SW 1271 (cell line): Measurements from ENCODE around the gene UBE2I.
"Not testable (repeated sequence)": the region's sequence is repeated elsewhere in the genome, so short reads cannot be mapped to it uniquely, and the experiment has no call there.

ENCODE experiments used
- DNase-seq, 2 experiments: peaks; one replicate each; lab custom pipeline; 2025; lab: John Stamatoyannopoulos, UW

UBE2I gene

DNA sequence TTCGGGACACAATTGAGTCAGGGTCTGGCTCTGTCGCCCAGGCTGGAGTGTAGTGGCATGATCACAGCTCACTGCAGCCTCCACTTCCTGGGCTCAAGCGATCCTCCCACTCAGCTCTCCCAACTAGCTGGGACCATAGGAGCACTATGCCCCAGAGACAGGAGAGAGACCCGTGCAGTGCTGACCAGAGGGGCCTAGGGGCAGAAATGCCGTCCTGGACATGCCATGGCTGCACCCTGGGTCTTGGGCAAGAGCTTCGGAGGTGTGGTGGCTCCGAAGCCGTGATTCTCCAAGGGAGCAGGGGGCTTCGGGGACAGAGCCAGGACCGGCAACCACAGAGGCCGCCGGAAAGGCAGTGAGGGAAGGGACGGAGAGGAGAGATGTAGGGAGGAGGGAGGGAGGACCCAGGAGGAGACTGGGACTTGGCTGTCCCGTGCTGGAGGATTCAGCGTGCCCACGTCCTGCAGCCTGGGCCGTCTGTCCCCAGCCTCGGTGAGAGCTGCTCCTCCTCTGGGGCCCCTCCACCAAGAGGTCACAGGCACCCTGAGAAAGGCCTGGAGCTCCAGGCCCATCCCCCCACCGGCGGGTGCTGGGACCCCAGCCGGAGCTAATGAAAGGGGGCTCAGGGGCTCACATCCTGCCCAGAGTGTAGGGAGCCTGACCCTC lies 31.7 kb upstream of the UBE2I start:
- DNase-seq, result no peak

- no peak for DNase-seq
Observed at GRCh38 chr16:1278477-1278876, 31.0 kb upstream of the UBE2I start.

GRCh38 chr16:1279081-1279944 lies 30.1 kb upstream of the UBE2I start:
- DNase-seq, result no peak

GRCh38 chr16:1279945-1280589 lies 29.4 kb upstream of the UBE2I start:
- no peak for DNase-seq

DNA sequence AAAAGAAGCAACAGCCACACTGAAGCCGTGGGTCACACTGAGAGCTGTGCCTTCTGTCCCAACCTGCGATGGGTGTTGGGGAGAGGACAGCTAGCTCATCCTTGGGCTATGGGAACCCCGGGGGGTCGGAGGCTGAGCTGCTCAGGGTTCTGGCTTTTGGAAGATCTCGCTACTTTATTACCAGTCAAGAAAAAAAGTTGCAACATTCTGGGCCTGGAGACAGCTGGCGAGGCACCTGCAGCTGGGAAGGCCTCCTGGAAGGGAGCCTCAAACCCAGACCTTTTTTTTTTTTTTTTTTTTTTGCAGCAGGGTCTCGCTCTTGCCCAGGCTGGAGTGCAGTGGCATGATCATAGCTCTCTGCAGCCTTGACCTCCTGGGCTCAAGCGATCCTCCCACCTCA lies 28.7 kb upstream of the UBE2I start:
- no peak for DNase-seq

GRCh38 chr16:1281517-1281916 lies 27.9 kb upstream of the UBE2I start:
- DNase-seq, result no peak

GRCh38 chr16:1282324-1282973 lies 27.0 kb upstream of the UBE2I start:
- DNase-seq, result no peak

DNA sequence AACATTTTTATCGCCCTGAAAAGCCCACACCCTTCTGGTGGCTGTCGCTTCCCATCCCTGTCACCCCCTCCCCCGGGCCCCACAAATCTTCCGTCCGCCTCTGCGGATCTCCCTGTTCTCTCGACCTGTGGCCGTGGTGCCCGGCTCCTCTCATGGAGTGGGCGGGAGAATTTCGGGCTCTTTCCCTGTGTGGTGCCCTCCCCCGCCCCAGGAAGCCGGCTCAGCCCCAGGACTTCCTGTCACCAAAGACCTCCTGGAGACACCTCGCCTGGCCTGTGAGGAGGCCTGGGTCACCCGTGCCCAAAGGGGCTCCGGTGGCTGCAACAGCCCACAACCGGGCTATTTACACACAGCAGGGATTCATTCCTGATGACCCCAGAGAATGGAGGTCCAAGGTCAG lies 26.1 kb upstream of the UBE2I start:
- DNase-seq, result no peak

- no peak for DNase-seq
Observed at GRCh38 chr16:1283996-1284616, 25.3 kb upstream of the UBE2I start.

DNA sequence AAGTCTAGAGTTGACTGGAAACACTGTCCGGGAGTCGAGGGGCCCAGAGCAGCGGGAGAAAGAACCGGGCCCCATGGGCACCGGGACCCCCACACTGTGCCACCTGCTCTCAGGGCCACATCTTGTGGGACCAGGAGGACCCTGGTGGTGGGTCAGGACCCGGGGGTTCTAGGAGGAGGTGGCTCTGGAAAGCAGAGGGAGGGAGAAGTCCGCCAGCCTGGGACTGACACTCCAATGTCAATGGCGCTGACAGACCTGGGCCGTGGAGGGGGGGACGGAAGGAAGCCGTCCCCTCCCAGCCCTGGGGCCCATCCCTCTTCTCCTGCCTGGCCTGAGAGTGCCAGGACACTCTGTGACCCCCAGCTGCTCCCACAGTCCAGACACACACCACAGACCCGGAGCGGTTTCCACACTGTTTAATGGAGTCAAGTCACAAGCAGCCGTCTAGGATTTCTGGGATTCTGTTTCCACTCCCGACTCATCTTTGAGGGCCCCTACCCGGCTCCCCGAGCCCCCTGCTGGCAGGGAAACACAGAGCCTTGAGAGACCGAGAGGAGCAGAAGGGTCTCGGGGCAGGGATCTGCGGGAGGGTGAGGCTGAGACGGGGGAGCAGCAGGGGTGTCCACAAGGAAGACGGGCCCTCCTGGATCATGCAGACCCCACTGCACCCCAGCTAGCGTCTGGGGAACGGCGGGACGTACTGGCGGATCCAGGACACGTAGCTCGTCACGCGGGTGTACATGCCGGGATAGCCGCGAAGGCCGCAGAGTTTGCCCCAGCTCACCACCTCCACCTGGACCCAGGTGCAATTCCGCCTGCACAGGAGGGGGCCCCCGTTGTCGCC lies 23.5 kb upstream of the UBE2I start:
- no peak for DNase-seq

DNA sequence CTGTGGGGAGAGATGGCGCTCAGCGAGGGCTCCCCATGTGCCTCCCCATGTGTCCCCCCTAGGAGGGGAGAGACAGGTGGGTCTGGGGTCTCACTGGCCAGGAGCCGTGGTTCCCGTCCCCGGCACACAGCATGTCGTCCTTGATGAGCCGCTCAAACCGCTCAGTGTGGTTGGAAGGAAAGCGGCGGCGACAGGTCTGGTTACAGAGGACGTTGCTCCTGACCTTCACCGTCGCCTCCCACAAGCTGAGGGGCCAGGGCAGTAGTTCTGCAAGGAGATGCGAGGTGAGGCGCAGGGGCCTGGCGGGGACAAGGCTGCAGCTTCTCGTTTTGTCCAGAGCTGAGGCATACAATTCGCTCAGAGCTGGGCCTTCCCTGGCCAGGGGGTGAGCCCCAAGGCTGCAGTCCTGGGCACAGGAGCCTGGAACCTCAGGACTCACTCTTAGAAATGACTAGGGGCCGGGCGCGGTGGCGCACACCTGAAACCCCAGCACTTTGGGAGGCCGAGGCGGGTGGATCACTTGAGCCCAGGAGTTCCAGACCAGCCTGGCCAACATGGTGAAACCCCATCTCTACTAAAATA lies 22.8 kb upstream of the UBE2I start:
- no peak for DNase-seq

- DNase-seq, result no peak
Observed at GRCh38 chr16:1287982-1288670, 21.3 kb upstream of the UBE2I start.

- no peak for DNase-seq
Observed at GRCh38 chr16:1288813-1289476, 20.5 kb upstream of the UBE2I start.

DNA sequence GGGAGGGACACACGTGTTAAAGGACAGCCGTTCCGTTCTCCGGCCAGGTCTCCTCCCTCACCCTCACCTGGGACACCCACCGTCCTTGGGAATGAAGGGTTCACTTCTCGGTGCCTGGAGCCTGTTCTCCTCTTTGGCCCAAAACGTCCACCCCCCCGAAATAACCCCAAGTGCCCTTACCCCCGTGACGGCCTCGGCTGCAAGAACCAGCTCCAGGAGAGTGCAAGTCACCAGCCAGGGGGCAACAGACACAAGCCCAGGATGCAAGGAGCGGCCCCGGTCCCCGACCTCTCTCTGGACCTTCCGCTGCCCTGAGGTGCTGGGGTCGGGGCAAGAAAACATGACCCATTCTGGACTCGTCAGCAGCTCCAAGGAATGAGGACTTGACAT lies 20.0 kb upstream of the UBE2I start:
- DNase-seq, result no peak

DNA sequence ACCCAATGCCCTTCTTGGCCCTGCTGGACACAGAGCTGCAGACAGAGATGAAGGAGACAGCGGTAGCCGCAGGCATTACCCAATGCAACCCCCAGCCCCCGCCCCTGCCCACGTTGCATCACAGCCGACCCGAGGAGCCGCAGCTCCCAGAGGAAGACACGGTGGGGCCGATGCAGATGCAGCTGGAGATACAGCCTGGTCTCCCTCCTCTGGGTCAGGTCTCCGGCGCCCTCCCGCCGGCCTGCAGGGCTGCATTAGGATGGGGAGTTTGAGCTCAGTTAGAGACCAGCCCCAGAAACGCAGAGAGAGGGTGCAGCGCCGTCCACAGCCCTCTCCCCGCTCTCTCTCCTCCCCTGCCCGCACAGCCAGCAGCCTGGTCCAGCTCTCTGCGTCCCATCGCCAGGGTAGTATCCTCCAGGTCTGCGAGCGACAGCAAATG lies 19.4 kb upstream of the UBE2I start:
- no peak for DNase-seq

GRCh38 chr16:1290860-1291575 lies 18.4 kb upstream of the UBE2I start:
- DNase-seq, result no peak

DNA sequence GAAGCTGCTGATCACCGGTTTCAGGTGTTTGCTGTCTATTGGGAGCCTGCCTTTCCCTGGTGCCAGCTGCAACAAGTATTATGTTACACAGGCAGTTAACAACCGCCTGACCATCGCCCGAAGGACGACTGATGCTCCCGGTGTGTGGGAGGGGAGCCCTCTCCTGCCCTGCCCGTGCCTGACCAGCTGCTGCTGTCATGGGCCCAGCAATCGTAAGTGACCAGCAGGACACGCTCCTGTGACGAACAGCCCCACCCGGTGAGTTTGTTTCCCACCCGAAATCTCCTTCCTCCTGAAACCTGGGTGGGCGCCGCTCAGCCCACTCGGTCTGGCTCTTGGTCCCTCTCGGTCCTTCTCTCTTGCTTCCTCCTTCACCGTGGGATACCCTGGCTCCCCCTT lies 17.9 kb upstream of the UBE2I start:
- DNase-seq, result no peak

DNA sequence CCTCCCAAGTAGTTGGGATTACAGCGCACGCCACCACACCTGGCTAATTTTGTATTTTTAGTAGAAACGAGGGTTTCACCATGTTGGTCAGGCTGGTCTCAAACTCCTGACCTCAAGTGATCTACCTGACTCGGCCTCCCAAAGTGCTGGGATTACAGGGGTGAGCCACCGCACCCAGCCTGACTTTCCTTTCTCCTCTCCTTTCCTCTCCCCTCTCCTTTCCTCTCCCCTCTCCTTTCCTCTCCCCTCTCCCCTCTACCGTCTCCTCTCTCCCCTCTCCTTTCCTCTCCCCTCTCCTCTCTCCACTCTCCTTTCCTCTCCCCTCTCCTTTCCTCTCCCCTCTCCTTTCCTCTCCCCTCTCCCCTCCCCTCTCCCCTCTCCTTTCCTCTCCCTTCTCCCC lies 17.2 kb upstream of the UBE2I start:
- DNase-seq, result not testable (repeated sequence)

DNA sequence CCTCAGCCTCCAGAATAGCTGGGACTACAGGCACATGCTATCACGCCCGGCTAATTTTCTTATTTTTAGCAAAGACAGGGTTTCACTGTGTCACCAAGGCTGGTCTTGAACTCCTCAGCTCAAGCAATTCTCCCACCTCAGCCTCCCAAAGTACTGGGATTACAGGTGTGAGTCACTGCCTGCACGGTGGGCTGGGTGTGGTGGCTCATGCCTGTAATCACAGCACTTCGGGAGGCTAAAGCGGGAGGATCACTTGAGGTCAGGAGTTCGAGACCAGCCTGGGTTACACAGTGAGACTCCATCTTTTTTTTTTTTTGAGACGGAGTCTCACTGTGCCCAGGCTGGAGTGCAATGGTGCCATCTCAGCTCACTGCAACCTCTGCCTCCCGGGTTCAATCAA lies 16.6 kb upstream of the UBE2I start:
- not testable (repeated sequence) for DNase-seq
